ENCODE data around the gene MCM3. TPM values are rescaled to one million over a fixed set of nuclear protein-coding genes. Genes with fewer than 3 reads are reported as not detected.

MCM3 gene
- total and polyA plus RNA-seq, 8 donors = 22.8 to 50.0 (median 30.8) TPM

DNA sequence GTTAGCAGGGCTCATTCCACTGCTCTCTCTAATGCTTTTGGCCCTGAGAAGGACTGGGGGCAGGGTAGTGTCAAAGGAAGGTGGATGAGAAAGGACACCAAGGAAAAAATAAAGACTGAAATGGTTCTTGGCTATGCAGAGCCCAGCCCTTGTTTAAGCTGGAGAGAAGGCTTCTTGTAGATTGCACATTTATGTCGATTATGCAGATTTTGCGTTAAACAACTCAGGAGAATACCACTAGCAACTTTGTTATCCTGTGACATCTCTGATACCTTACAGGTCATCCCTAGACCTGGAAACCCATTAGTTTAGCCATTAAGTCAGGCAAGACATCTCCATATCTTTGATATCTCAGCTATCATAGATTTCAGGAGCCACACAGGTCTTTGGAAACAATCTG lies 29.1 kb downstream of the MCM3 start:
- Histone ChIP-seq H3K4me1 (no peaks in the 10 kb centered on the region), H3K36me3 (no peaks in the 10 kb centered on the region), H3K27me3 (peaks cover 0 to 21% (median 0%) of the 10 kb centered on the region in 3 donors), H3K9me3 (no peaks in the 10 kb centered on the region), H3K4me3 (no peak overlapping the region), H3K27ac (no peak overlapping the region)
- intact Hi-C loops (cut with DNase I; ENCODE audit: low total_unique reads) = no loop called here
- no peak for DNase-seq
- TF ChIP-seq POLR2AphosphoS5 (IDR thresholded peaks at IDR 0.05) (no peak), POLR2A (IDR thresholded peaks at IDR 0.05) (no peak), EP300 (IDR thresholded peaks at IDR 0.05) (no peak)
- TF ChIP-seq, protein P1, sequence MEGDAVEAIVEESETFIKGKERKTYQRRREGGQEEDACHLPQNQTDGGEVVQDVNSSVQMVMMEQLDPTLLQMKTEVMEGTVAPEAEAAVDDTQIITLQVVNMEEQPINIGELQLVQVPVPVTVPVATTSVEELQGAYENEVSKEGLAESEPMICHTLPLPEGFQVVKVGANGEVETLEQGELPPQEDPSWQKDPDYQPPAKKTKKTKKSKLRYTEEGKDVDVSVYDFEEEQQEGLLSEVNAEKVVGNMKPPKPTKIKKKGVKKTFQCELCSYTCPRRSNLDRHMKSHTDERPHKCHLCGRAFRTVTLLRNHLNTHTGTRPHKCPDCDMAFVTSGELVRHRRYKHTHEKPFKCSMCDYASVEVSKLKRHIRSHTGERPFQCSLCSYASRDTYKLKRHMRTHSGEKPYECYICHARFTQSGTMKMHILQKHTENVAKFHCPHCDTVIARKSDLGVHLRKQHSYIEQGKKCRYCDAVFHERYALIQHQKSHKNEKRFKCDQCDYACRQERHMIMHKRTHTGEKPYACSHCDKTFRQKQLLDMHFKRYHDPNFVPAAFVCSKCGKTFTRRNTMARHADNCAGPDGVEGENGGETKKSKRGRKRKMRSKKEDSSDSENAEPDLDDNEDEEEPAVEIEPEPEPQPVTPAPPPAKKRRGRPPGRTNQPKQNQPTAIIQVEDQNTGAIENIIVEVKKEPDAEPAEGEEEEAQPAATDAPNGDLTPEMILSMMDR (IDR thresholded peaks at IDR 0.05) = no peak
- WGBS, 5 donors = 86 to 98% (median 93%) methylated on average over 2 of the region's 2 CpGs

DNA sequence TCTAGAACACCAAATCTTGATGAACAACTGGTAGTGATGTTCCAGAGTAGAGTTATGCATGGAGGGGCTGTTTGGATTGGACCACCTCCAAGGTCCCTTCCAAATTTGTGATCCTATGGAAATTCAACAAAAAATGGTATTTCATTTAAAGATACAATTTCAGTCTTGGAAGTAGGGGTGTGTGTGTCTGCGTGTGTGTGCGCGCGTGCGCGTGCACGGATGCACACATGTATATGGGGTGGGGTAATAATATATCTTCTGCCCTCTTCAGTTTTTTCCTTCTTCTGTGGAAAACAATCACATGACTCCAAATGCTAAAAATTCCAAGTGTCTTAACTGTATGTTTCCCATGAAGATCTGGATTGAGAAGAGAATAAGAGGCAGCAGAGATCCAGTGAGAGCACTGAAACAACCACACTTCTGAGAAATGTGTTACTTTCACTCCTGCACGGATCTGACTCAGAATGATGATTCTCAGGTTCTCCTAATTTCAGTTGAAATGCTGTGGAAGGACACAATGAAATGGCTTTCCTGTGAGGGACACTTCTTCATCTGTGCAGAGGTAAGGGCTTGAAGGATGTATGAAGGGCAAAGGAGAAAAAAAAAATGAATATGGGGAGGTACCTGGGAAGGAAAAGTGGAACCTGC lies 29.7 kb downstream of the MCM3 start:
- Histone ChIP-seq H3K27me3 (peaks cover 0 to 21% (median 0%) of the 10 kb centered on the region in 3 donors), H3K4me3 (no peak overlapping the region), H3K27ac (no peak overlapping the region), H3K36me3 (no peaks in the 10 kb centered on the region), H3K4me1 (no peaks in the 10 kb centered on the region), H3K9me3 (no peaks in the 10 kb centered on the region)
- 93 to 96% (median 94%) methylated on average over 8 of the region's 8 CpGs for WGBS, 5 donors
- no peak for TF ChIP-seq POLR2AphosphoS5 (IDR thresholded peaks at IDR 0.05)
- no peak for TF ChIP-seq EP300 (IDR thresholded peaks at IDR 0.05)
- TF ChIP-seq, protein P1 (IDR thresholded peaks at IDR 0.05) = no peak
- no peak for TF ChIP-seq POLR2A (IDR thresholded peaks at IDR 0.05)
- intact Hi-C loops (cut with DNase I; ENCODE audit: low total_unique reads) = no loop called here
- DNase-seq = no peak

DNA sequence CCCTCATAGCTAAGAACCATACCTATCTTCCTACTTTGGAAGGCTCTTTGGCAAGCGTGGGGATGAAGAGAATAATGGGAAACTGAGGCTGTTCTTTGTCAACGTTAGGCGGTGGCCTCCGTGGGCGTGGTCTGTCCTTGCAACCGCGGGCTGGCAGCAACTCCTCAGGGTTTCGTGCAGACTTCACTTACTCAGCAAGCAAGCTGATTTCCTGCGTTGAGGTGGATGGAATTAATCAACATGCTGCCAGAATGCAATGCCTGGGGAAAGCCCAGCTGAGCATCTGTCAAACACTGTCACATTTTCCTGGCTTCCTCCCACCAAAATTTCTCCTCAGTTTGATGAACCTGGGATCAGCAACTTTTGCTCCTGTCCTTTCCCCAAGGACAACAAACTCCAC lies 31.0 kb downstream of the MCM3 start:
- Histone ChIP-seq H3K9me3 (no peaks in the 10 kb centered on the region), H3K4me3 (no peak overlapping the region), H3K36me3 (no peaks in the 10 kb centered on the region), H3K27ac (no peak overlapping the region), H3K27me3 (peaks cover 0 to 21% (median 0%) of the 10 kb centered on the region in 3 donors), H3K4me1 (no peaks in the 10 kb centered on the region)
- intact Hi-C loops (cut with DNase I; ENCODE audit: low total_unique reads) = no loop called here
- 27 to 37% (median 30%) methylated on average over 9 of the region's 9 CpGs for WGBS, 5 donors
- TF ChIP-seq POLR2A (IDR thresholded peaks at IDR 0.05) = no peak
- DNase-seq = no peak

DNA sequence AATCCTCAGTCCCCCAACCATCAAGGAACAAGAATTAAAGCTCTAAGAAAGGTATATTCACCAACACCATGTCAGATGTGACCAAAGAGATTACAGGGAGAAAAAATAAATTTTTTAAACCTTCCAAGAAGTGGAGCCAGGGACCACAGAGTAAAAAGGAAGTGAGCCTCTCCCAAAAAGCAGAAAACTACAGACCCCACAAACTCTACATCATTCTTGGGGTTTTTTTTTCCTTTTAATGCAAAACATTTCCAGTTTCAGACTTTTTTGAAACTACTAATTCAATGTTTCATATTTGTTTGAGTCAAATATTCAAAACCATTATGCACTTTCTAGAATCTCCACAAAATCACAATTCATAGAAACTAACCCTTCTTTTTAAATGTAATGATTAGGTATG lies 33.4 kb downstream of the MCM3 start:
- intact Hi-C loops (cut with DNase I; ENCODE audit: low total_unique reads) = no loop called here
- TF ChIP-seq EP300 (IDR thresholded peaks at IDR 0.05) (no peak), POLR2AphosphoS5 (IDR thresholded peaks at IDR 0.05) (no peak), POLR2A (IDR thresholded peaks at IDR 0.05) (no peak)
- TF ChIP-seq, protein P1 (IDR thresholded peaks at IDR 0.05) = no peak
- no peak overlapping the region for H3K27ac ChIP-seq
- H3K36me3 ChIP-seq = no peaks in the 10 kb centered on the region
- H3K4me3 ChIP-seq = no peak overlapping the region
- H3K9me3 ChIP-seq = no peaks in the 10 kb centered on the region
- no peaks in the 10 kb centered on the region for H3K4me1 ChIP-seq
- DNase-seq = no peak
- peaks cover 0 to 21% (median 0%) of the 10 kb centered on the region in 3 donors for H3K27me3 ChIP-seq

DNA sequence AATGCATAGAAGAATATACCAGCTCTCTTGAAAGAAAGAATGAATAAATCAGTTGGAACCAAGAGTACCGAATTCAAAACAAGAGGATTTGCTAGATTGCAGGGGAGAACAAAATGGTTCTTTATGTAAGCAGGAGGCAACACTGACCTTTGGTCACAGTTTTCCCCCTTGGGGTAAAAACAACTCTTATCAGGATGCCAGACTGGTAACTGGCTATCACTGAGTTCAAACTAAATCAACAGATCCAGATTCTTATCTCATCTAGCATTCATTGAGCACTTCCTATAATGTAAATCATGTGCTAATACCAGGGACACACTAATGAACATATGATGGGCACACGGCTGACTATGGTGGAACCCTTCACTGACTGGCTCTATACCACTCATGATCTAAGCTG lies 35.5 kb downstream of the MCM3 start:
- Histone ChIP-seq H3K36me3 (no peaks in the 10 kb centered on the region), H3K4me1 (no peaks in the 10 kb centered on the region), H3K4me3 (no peak overlapping the region), H3K27ac (no peak overlapping the region), H3K27me3 (peaks cover 0 to 8% (median 0%) of the 10 kb centered on the region in 3 donors), H3K9me3 (no peaks in the 10 kb centered on the region)
- TF ChIP-seq POLR2A (IDR thresholded peaks at IDR 0.05) = no peak
- no peak for TF ChIP-seq EP300 (IDR thresholded peaks at IDR 0.05)
- no peak for TF ChIP-seq POLR2AphosphoS5 (IDR thresholded peaks at IDR 0.05)
- TF ChIP-seq, protein P1 (IDR thresholded peaks at IDR 0.05) = no peak
- WGBS, 5 donors = 64 to 81% (median 69%) methylated on average over 2 of the region's 2 CpGs
- no peak for DNase-seq
- intact Hi-C loops (cut with DNase I; ENCODE audit: low total_unique reads) = no loop called here

Measured in stomach (tissue), 9 donors.